ENCODE data around the gene MRPS25.

Gene MRPS25

DNA sequence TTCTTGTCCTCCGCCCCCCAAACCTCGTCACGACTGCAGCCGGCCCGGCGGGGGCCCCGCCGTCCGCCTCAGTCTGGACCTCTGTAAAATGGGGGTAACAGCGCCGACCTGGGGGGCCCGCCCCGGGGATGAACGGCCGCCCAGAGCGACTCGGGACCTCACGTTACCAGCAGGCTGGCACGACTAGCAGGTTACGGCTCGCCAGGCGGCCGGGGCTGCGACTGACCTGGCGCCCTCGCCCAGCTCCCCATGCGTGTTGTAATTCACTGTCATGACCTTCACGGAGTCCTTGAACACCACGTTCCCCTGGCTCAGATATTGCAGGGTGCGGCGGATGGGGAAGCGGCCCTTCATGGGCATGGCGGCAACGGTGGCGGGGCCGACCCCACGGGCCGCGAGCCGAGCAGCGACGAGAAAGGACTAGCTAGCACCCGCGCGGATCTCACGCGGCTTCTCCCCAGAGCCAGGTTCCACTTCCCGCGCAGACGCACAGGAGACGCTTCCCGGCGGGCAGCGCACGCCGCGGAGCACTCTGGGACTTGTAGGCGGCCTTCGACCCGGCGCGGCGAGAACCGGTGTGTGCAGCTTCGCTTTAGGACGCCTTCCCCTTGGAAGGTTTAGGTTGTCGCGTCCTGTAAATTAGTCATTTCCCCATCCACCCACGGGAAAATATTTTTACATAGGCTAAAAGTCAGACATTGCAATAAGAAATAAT is at the start of gene MRPS25:
Gene MRPS25, minus strand, starts transcription at position 481 of the 715 bp plus-strand sequence. Its CDS starts 121 bp downstream, at position 360.
- peak within 1 kb of the TSS; percentile 90 for H3K4me3 ChIP-seq (replicated peaks; ENCODE audit: low read depth, low read length)
- TF ChIP-seq, protein P1, sequence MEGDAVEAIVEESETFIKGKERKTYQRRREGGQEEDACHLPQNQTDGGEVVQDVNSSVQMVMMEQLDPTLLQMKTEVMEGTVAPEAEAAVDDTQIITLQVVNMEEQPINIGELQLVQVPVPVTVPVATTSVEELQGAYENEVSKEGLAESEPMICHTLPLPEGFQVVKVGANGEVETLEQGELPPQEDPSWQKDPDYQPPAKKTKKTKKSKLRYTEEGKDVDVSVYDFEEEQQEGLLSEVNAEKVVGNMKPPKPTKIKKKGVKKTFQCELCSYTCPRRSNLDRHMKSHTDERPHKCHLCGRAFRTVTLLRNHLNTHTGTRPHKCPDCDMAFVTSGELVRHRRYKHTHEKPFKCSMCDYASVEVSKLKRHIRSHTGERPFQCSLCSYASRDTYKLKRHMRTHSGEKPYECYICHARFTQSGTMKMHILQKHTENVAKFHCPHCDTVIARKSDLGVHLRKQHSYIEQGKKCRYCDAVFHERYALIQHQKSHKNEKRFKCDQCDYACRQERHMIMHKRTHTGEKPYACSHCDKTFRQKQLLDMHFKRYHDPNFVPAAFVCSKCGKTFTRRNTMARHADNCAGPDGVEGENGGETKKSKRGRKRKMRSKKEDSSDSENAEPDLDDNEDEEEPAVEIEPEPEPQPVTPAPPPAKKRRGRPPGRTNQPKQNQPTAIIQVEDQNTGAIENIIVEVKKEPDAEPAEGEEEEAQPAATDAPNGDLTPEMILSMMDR (IDR thresholded peaks at IDR 0.05; ENCODE audit: low read length, missing control alignments): no peak
- peak; percentile 93 for DNase-seq (ENCODE audit: low read depth)

DNA sequence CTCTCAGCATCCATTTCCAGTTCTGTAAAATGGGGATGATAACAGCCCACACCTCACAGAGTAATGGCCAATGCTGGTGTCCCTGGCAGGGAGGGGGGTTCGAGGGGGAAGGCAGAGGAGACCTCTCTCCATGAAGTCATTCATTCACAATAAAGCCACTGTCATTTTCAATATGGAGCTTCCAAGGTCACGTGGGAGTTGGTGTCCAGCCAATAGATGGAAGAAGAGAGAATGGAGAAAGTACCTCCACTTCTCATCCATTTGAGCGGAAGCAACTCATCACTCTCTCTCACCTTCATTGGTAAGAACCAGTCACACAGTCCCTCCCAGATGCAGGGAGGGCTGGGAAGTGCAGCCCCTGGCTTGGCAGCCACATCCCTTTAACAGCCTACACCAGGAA is 48.8 kb upstream of the MRPS25 start:
- DNase-seq (ENCODE audit: low read depth): no peak
- TF ChIP-seq, protein P1 (IDR thresholded peaks at IDR 0.05; ENCODE audit: low read length, missing control alignments): no peak
- H3K4me3 ChIP-seq (replicated peaks; ENCODE audit: low read depth, low read length): no peak overlapping the region

DNA sequence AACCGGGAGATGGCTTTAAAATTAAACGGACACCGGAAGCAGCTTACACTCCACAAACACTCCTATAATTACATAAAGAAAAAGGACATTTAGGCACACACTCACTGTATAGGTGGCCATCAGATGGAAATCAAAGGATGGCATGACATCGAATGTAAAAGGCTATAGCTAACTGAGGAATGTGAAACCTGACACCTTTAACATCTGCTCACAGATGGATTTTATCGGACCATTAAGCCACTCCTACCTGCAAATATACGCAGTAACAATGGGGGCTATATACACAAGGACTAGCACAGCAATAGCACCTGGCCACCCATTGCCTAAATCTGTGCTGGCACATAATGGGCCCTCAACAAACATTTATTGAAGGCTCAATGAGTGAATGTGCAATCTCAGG is 48.4 kb upstream of the MRPS25 start:
- no peak for DNase-seq (ENCODE audit: low read depth)
- TF ChIP-seq, protein P1 (IDR thresholded peaks at IDR 0.05; ENCODE audit: low read length, missing control alignments): no peak
- no peak overlapping the region for H3K4me3 ChIP-seq (replicated peaks; ENCODE audit: low read depth, low read length)

DNA sequence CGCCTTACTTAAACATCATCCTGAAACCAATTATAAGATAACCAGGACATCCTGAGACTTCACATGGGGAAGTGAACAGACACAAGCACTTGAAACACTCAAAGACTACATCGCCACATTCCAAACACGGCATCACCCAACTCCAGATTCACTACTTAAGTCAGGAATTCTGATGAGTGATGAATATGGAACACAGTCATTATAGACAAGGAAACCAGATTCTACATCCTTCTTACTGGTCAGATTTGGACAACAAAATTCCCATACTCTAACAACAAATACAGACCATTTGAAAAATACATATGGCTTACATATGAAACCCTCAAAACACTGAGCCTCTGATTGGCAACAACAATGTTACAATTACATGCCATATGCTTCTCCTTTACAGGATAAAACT is 46.9 kb upstream of the MRPS25 start:
- no peak overlapping the region for H3K4me3 ChIP-seq (replicated peaks; ENCODE audit: low read depth, low read length)
- TF ChIP-seq, protein P1 (IDR thresholded peaks at IDR 0.05; ENCODE audit: low read length, missing control alignments): no peak
- DNase-seq (ENCODE audit: low read depth): no peak

DNA sequence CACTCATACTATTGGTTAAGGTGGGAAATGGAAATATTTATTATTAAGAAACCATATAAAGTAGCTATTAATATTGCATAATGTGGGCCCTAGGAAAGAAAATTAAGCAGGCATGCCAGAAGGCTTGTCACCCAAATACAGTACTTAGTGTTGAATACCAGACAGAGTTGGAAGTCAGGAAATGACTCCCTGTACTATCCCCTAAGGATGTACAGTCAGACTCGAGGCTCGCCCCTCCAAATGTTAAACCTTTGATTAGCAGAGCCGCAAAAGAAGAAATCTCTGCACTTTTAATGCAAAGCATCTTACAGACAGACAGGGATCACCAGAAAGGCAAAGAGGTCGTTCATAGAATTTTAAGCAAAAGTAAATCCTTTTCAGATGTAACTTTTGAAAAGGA is 45.1 kb upstream of the MRPS25 start:
- TF ChIP-seq, protein P1 (IDR thresholded peaks at IDR 0.05; ENCODE audit: low read length, missing control alignments): no peak
- no peak for DNase-seq (ENCODE audit: low read depth)
- no peak overlapping the region for H3K4me3 ChIP-seq (replicated peaks; ENCODE audit: low read depth, low read length)

DNA sequence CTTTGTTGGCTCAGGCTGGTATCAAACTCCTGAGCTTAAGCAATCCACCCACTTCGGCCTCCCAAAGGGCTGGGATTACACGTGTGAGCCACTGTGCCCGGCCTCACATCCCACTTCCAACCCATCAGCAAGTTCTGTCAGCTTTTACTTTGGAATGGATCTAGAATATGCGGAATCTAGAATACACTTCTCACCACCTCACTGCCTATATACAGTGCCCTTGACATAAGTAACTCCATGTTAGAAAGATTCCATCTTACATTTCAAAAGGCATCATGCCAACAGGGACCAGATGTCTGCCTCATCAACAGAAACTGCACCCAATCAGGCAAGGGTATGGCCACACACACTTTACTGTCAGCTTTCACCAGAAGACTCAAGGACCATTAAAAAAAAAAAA is 43.8 kb upstream of the MRPS25 start:
- DNase-seq (ENCODE audit: low read depth): no peak
- TF ChIP-seq, protein P1 (IDR thresholded peaks at IDR 0.05; ENCODE audit: low read length, missing control alignments): no peak
- no peak overlapping the region for H3K4me3 ChIP-seq (replicated peaks; ENCODE audit: low read depth, low read length)

DNA sequence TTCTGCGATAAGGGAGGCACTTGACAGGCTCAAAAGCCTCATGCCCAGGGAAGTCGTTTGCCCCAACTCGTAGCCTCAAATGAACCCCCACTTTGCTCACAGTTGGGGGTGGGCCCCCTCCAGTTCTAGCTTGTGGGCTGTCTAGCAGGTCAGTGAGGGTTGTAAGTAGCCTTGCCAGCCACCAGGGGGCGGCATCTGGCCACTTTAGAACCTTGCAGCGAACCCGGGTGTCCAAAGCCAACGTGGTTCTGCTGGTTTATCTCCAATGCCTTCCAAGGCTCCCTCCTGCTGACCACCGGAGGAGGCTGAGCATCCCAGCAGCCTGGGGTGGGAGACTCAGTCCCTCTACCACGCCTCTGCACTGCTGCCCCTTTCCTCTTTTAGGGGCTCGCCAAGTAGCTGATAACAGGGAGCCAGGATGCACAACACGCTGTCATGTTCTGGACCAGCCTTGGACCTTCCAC is 43.0 kb upstream of the MRPS25 start:
- peak; percentile 82 for DNase-seq (ENCODE audit: low read depth)
- H3K4me3 ChIP-seq (replicated peaks; ENCODE audit: low read depth, low read length): no peak overlapping the region
- TF ChIP-seq, protein P1 (IDR thresholded peaks at IDR 0.05; ENCODE audit: low read length, missing control alignments): peak; percentile 95
